Endothelial cell of umbilical vein (primary cell): Measurements from ENCODE around the gene SFT2D1. TPM values are rescaled to one million over a fixed set of nuclear protein-coding genes. Genes with fewer than 3 reads are reported as not detected.

ENCODE experiments used
- BruUV-seq: library from RNA; stranded (reverse); fragments of 400-500 nt; replicated peaks from 2 replicates; lab custom pipeline; 2021; lab: Mats Ljungman, UMichigan
- CTCF ChIA-PET: fragments of 300-600, 350-600 bp; sonication (Branson Sonifier 250); formaldehyde crosslinking; loops from one replicate; lab custom pipeline; 2021; ENCODE audit warnings: antibody characterized with exemption, inconsistent platforms; lab: Charles Lee
- POLR2A ChIA-PET: fragments of 300-600, 350-600 bp; sonication (Branson Sonifier 250); formaldehyde crosslinking; loops from one replicate; lab custom pipeline; 2021; ENCODE audit warnings: antibody characterized with exemption, inconsistent platforms; lab: Charles Lee
- DNase-seq: peaks from one replicate; pipeline ENCODE4 v3.0.0-alpha.2; 2011; ENCODE audit warnings: low read depth, low spot score
- FAIRE-seq: peaks from 2 replicates; lab custom pipeline; 2011; peaks lifted over from hg19 to GRCh38; lab: Jason Lieb, UNC
- H2AFZ ChIP-seq: 2 replicates; pipeline ENCODE4 v1.6.0; 2012; ENCODE audit warnings: low read depth, low read length, control low read depth, inconsistent platforms
- H3K27ac ChIP-seq: 2 replicates; pipeline ENCODE4 v1.5.1; 2011; ENCODE audit warnings: low read depth, mild to moderate bottlenecking, control low read depth, low read length, moderate library complexity; ENCODE audit not compliant: insufficient read depth
- H3K27me3 ChIP-seq, 2 experiments: 2 replicates each; pipeline versions ENCODE4 v1.6.0 to v1.6.1; 2011; ENCODE audit warnings: low read length in 2 of 2, mixed read lengths in 1 of 2; ENCODE audit not compliant: control insufficient read depth in 2 of 2, insufficient read depth in 2 of 2
- H3K36me3 ChIP-seq, 2 experiments: 2 replicates in 1 of 2; 3 replicates in 1 of 2; pipeline ENCODE4 v1.5.1; 2011; ENCODE audit warnings: low read length in 2 of 2, mild to moderate bottlenecking in 1 of 2, moderate library complexity in 1 of 2; ENCODE audit not compliant: control insufficient read depth in 2 of 2, insufficient read depth in 2 of 2; ENCODE audit errors: extremely low read depth in 1 of 2
- H3K4me1 ChIP-seq: 3 replicates; pipeline ENCODE4 v1.5.1; 2011; ENCODE audit warnings: mild to moderate bottlenecking, low read length; ENCODE audit not compliant: control insufficient read depth, insufficient read depth; ENCODE audit errors: extremely low read depth
- H3K4me2 ChIP-seq: 2 replicates; pipeline ENCODE4 v1.6.1; 2011; ENCODE audit warnings: low read length, control low read depth, mixed read lengths; ENCODE audit not compliant: insufficient read depth
- H3K4me3 ChIP-seq, 3 experiments: fragments of 200-600 bp in 1 of 3; sonication (generic), shearing (Covaris generic) in 1 of 3; replicated peaks in 1 of 3; 2 replicates each; pipeline ENCODE4 v1.5.1; 2011 to 2016; ENCODE audit warnings: control low read depth in 3 of 3, low read length in 3 of 3, mild to moderate bottlenecking in 2 of 3, inconsistent platforms in 1 of 3, low read depth in 1 of 3, moderate library complexity in 1 of 3; ENCODE audit not compliant: insufficient read depth in 1 of 3
- H3K79me2 ChIP-seq: 2 replicates; pipeline ENCODE4 v1.6.0; 2012; ENCODE audit warnings: low read length, inconsistent platforms; ENCODE audit not compliant: control insufficient read depth, insufficient read depth
- H3K9ac ChIP-seq: replicated peaks from 2 replicates; pipeline ENCODE3; 2011; ENCODE audit warnings: low read length, control low read depth; ENCODE audit not compliant: insufficient read depth; ENCODE audit errors: extremely low read depth
- H3K9me1 ChIP-seq: replicated peaks from 3 replicates; pipeline ENCODE4 v1.6.0; 2011; ENCODE audit warnings: mild to moderate bottlenecking, low read length; ENCODE audit not compliant: control insufficient read depth, insufficient read depth; ENCODE audit errors: extremely low read depth
- H3K9me3 ChIP-seq: replicated peaks from 2 replicates; pipeline ENCODE4 v1.5.1; 2012; ENCODE audit warnings: low read length, inconsistent platforms; ENCODE audit not compliant: control insufficient read depth, insufficient read depth
- H4K20me1 ChIP-seq: replicated peaks from 2 replicates; pipeline ENCODE3; 2011; ENCODE audit warnings: mild to moderate bottlenecking, low read length; ENCODE audit not compliant: control insufficient read depth, insufficient read depth; ENCODE audit errors: extremely low read depth
- EZH2 ChIP-seq: IDR thresholded peaks from 2 replicates; pipeline ENCODE4 v1.6.1; 2012; ENCODE audit warnings: borderline replicate concordance, low read depth, mild to moderate bottlenecking, moderate library complexity, low read length, inconsistent platforms; ENCODE audit not compliant: severe bottlenecking
- FOS ChIP-seq: IDR thresholded peaks from 2 replicates; pipeline ENCODE4 v1.6.1; 2011; ENCODE audit warnings: mild to moderate bottlenecking, low read length, moderate library complexity, borderline replicate concordance; ENCODE audit not compliant: insufficient read depth
- GATA2 ChIP-seq: IDR thresholded peaks from 2 replicates; pipeline ENCODE4 v1.7.0; 2011; ENCODE audit warnings: low read depth, mild to moderate bottlenecking, moderate library complexity, mixed read lengths, low read length; ENCODE audit not compliant: insufficient read length, insufficient read depth
- JUN ChIP-seq: IDR thresholded peaks from 2 replicates; pipeline ENCODE4 v1.6.1; 2011; ENCODE audit warnings: borderline replicate concordance, low read depth; ENCODE audit not compliant: insufficient read length, insufficient read depth
- MAX ChIP-seq: IDR thresholded peaks from 2 replicates; pipeline ENCODE4 v1.6.1; 2011; ENCODE audit not compliant: insufficient read depth, insufficient read length
- MYC ChIP-seq: IDR thresholded peaks from one replicate; pipeline ENCODE4 v1.6.1; 2011; ENCODE audit warnings: mild to moderate bottlenecking, low read depth, low read length
- POLR2A ChIP-seq: IDR thresholded peaks from 2 replicates; pipeline ENCODE4 v1.6.1; 2012; ENCODE audit warnings: low read depth, mild to moderate bottlenecking, control low read depth, low read length
- POLR2AphosphoS5 ChIP-seq: IDR thresholded peaks from 2 replicates; pipeline ENCODE4 v1.6.1; 2012; ENCODE audit warnings: low read depth, mild to moderate bottlenecking, control low read depth, low read length, moderate library complexity; ENCODE audit not compliant: insufficient read depth
- dilution Hi-C: fragments of 300-500 bp; cut with MboI; formaldehyde crosslinking; loops from one replicate; pipeline ENCODE4 v1.15.0; 2019; ENCODE audit warnings: low sequenced_read_pairs; ENCODE audit not compliant: extremely low pct_ligation_motif_present
- intact Hi-C: fragments of 100-400 bp; cut with micrococcal nuclease; formaldehyde crosslinking; loops from one replicate; pipeline ENCODE4 v1.10.0; 2022
- polyA plus RNA-seq, 4 experiments: library from polyadenylated mRNA; depleted of rRNA in 3 of 4; stranded (reverse) in 3 of 4; unstranded in 1 of 4; fragments of >200 nt; gene quantifications; 2 replicates each; pipeline versions ENCODE4 v1.2.1 to v1.2.3, GENCODE V29; 2011 to 2012; ENCODE audit warnings: missing spikeins in 1 of 4
- total RNA-seq: library from RNA; stranded (reverse); gene quantifications from 2 replicates; pipeline ENCODE4 v1.2.3, GENCODE V29; 2021
- TF ChIP-seq, protein P1 (sequence below), 2 donors: IDR thresholded peaks; 1 replicate in 1 of 2; 2 replicates in 1 of 2; pipeline ENCODE4 v1.5.1; 2011; ENCODE audit warnings: low read length in 2 of 2, mild to moderate bottlenecking in 2 of 2, moderate library complexity in 2 of 2, control low read depth in 1 of 2, inconsistent platforms in 1 of 2, low read depth in 1 of 2; ENCODE audit not compliant: insufficient read depth in 1 of 2; ENCODE audit errors: extremely low read depth in 1 of 2

SFT2D1 gene
- total and polyA plus RNA-seq, 2 donors (not counting 3 experiments of a cell fraction or from before 2014, with no cell fraction given), result 22.9 to 30.6 TPM

DNA sequence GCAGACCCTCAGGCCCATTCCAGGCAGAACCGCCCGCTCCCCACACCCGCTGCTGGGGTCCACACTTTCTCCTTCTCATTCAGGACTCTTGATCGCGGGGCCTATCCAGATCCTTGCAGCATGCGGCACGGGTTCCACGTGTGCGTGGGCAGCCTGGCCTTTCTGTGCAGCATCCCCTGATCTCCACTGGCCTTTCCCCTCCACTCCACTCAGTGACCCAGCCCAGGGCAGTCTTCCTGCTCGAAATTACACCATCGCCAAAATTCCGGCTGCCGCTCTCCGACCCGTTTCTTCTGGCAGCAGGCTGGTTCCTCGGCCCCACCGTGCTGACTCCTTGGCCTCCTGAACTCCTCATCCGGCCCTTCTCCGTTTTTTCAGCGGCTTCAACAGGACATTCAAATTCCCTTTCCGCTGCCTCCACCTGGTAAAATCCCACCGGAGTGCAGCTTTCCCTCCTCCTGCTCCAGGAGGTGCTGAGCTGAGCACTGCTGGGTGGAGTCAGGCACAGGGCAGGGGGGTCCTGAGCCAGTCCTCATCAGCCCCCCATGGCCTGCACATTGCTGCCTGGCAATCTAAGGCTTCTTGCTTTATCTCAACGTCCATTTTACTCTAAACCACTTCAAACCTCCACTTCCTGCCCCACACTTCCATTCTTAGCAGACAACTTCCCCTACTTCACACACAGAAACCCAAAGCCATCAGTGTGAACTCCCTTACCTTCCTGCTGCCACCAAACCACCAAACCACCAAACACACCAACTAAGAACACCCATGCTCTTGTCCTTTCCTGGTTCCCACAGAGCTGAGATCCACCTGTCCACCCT lies 9.0 kb downstream of the SFT2D1 start:
- intact Hi-C loops (no loop called here), dilution Hi-C loops (no loop called here)
- no TSS peak for BruUV-seq
- Histone ChIP-seq H3K9ac (no peak overlapping the region), H3K4me1 (no peaks in the 10 kb centered on the region), H3K79me2 (peaks cover 20% of the 10 kb centered on the region), H3K9me1 (no peaks in the 10 kb centered on the region), H3K27me3 (no peaks in the 10 kb centered on the region), H3K9me3 (no peaks in the 10 kb centered on the region), H3K36me3 (no peaks in the 10 kb centered on the region), H3K4me3 (no peak overlapping the region), H3K27ac (no peak overlapping the region), H3K4me2 (no peak overlapping the region), H2AFZ (no peak overlapping the region), H4K20me1 (no peaks in the 10 kb centered on the region)
- DNase-seq (no peak), FAIRE-seq (no peak)
- POLR2A ChIA-PET, result no interaction called here
- CTCF ChIA-PET, result interaction anchor here (0.9 kb wide), 1 partner anchor 20 kb away, joined by 3 read pairs; no protein-coding TSS in a partner anchor
- TF ChIP-seq GATA2 (no peak), JUN (no peak), MYC (no peak), POLR2AphosphoS5 (no peak), MAX (no peak), FOS (no peak), EZH2 (no peak), POLR2A (no peak)
- TF ChIP-seq, protein P1, sequence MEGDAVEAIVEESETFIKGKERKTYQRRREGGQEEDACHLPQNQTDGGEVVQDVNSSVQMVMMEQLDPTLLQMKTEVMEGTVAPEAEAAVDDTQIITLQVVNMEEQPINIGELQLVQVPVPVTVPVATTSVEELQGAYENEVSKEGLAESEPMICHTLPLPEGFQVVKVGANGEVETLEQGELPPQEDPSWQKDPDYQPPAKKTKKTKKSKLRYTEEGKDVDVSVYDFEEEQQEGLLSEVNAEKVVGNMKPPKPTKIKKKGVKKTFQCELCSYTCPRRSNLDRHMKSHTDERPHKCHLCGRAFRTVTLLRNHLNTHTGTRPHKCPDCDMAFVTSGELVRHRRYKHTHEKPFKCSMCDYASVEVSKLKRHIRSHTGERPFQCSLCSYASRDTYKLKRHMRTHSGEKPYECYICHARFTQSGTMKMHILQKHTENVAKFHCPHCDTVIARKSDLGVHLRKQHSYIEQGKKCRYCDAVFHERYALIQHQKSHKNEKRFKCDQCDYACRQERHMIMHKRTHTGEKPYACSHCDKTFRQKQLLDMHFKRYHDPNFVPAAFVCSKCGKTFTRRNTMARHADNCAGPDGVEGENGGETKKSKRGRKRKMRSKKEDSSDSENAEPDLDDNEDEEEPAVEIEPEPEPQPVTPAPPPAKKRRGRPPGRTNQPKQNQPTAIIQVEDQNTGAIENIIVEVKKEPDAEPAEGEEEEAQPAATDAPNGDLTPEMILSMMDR (IDR thresholded peaks at IDR 0.05; ENCODE audit: extremely low read depth in 1 of 2, insufficient read depth in 1 of 2, low read depth in 1 of 2, low read length in 2 of 2), result no peak
